Fibroblast of skin of right quadriceps (primary cell): ENCODE data around the gene FTL.
"Not testable (repeated sequence)": the region's sequence is repeated elsewhere in the genome, so short reads cannot be mapped to it uniquely, and the experiment has no call there.

ENCODE experiments used
- DNase-seq: peaks from one replicate; pipeline ENCODE4 v3.0.0-alpha.2; 2013

FTL gene

GRCh38 chr19:48965040-48965805, at the start of gene FTL:
TSS of gene FTL (plus strand) at chr19:48965309. CDS start at chr19:48965508, 199 bp downstream.
- peak; percentile 97 for DNase-seq

- no peak for DNase-seq
Measured at GRCh38 chr19:48915757-48916156, 49.4 kb upstream of the FTL start.

GRCh38 chr19:48918071-48918470, 47.0 kb upstream of the FTL start:
- DNase-seq, result no peak

- DNase-seq, result no peak
Measured at GRCh38 chr19:48918801-48919247, 46.3 kb upstream of the FTL start.

DNA sequence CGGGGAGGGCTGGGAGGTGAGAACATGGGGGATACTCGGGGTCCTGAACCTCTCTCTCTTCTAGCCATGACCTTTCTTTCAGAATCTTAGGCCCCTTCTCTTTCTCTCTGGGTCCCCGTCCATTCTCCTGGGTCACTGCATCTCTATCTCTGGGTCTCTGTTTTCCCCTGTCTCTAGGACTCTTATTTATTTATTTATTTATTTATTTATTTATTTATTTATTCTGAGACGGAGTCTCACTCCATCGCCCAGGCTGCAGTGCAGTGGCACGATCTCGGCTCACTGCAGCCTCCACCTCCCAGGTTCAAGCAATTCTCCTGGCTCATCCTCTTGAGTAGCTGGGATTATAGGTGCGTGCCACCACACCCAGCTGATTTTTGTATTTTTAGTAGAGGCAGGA, 45.8 kb upstream of the FTL start:
- not testable (repeated sequence) for DNase-seq

DNA sequence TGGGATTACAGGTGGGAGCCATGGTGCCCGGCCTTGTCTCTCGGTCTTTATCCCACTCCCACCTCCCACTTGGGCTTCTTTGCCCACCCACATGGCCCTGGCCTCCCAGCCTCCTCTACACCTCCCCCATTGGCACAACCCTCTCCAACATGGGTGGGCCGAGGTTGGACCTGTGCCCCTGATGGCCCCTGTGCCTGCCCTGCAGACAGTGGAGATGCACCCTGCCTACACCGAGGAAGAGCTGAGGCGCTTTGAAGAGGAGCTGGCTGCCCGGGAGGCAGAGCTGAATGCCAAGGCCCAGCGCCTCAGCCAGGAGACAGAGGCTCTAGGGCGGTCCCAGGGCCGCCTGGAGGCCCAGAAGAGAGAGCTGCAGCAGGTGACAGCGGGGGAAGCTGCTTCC, 44.2 kb upstream of the FTL start:
- no peak for DNase-seq

GRCh38 chr19:48921721-48922500, 43.2 kb upstream of the FTL start:
- DNase-seq, result no peak

- DNase-seq, result no peak
Measured at GRCh38 chr19:48922548-48923490, 42.3 kb upstream of the FTL start.

DNA sequence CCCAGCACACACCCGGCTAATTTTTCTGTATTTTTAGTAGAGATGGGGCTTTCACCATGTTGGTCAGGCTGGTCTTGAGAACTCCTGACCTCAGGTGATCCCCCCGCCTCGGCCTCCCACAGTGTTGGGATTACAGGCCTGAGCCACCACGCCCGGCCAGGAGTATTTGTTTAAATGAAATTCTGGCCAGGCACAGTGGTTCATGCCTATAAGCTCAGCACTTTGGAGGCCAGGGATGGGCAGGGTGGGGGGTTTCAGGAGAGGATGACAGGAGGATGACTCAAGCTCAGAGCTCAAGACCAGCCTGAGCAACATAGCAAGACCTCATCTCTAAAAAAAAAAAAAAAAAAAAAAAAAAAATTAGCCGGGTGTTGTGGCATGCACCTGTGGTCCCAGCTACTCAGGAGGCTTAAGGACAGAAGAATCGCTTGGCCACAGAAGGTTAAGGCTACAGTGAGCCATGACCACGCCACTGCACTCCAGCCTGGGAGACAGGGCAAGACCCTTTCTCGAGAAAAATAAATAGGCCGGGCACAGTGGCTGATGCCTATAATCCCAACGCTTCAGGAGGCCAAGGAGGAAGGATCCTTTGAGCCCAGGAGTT, 39.8 kb upstream of the FTL start:
- peak; percentile 75 for DNase-seq

DNA sequence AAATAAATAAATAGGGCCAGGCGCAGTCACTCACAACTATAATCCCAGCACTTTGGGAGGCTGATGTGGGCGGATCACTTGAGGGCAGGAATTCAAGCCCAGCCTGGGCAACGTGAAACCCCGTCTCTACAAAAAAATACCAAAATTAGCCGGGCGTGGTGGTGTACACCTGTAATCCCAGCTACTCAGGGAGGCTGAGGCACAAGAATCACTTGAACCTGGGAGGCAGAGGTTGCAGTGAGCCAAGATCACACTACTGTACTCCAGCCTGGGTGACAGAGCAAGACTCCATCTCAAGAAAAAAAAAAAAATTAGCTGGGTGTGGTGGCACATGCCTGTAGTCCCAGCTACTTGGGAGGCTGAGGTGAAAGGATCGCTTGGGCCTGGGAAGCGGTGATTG, 39.2 kb upstream of the FTL start:
- not testable (repeated sequence) for DNase-seq

DNA sequence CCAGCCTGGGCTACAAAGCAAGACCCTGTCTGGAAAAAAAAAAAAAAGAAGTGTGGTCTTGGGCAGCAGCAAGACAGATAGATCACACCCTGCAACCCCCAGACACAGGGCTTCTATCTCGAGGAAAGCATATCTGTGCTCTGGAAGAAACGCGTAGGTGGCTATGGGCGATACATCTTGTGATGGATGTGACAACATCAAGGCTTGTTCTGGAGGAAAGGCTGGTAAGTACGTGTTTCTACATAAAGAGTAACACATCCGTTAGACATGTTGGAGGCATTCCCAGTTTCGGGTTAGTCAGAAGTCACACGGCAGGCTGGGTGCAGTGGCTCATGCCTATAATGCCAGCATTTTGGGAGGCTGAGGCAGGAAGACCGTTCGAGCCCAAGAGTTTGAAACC, 38.2 kb upstream of the FTL start:
- DNase-seq, result peak; percentile 92

DNA sequence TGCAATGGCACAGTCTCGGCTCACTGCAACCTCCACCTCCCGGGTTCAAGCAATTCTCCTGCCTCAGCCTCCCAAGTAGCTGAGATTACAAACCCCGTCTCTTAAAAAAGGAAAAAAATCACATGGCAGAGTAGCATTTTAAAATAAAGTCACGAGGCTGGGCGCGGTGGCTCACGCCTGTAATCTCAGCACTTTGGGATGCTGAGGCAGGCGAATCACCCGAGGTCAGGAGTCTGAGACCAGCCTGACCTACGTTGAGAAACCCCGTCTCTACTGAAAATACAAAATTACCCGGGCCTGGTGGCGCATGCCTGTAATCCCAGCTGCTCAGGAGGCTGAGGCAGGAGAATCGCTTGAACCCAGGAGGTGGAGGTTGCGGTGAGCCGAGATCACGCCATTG, 37.4 kb upstream of the FTL start:
- DNase-seq, result not testable (repeated sequence)

GRCh38 chr19:48928164-48929025, 36.7 kb upstream of the FTL start:
- DNase-seq, result no peak

DNA sequence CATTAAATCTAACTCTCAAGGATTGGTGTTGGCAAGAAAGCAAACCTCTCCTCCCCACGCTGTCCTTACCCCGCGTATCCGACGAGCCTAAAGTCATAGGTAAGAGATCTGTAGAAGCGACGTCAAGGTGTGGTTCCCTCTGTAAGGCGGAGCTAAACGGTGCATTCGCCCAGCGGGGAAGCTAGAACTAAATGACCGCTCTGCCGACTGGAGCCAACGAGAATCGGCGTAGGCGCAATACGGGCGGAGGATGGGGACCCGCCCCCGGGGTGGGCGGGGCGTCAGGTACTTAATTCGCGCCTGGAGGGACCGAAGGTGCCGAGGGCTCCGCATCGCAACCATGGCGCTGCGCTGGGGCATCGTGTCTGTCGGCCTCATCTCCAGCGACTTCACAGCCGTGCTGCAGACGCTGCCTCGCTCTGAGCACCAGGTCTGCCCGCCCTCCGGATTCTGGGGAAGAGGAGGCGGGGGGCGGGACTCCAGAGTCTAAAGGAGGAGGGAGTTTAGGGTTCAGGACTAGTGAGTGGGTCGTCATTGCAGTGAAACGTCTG, 31.7 kb upstream of the FTL start, which contains the start of gene DHDH:
TSS of gene DHDH (plus strand) at position 318 of the 551 bp plus-strand sequence. CDS start at position 341, 23 bp downstream.
- peak; percentile 32 for DNase-seq

DNA sequence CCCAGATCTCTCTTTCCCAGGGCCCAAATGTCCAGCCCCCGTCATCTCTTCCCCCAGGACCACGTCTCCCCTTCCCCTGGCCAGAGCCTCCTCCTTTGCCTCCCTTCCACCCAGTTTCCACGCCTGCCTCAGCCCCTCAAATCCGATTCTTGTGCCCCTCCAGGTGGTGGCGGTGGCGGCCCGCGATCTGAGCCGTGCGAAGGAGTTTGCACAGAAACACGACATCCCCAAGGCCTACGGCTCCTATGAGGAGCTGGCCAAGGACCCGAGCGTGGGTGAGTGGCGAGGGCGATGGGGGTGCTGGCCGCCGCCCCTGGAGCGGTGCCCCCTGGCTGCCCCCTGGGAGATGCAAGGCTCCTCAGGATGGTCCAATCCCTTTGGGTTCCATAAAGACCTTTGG, 30.3 kb upstream of the FTL start:
- no peak for DNase-seq

GRCh38 chr19:48935864-48936263, 29.2 kb upstream of the FTL start:
- no peak for DNase-seq

- no peak for DNase-seq
Measured at GRCh38 chr19:48938256-48938655, 26.9 kb upstream of the FTL start.

GRCh38 chr19:48940902-48941301, 24.2 kb upstream of the FTL start:
- DNase-seq, result no peak

DNA sequence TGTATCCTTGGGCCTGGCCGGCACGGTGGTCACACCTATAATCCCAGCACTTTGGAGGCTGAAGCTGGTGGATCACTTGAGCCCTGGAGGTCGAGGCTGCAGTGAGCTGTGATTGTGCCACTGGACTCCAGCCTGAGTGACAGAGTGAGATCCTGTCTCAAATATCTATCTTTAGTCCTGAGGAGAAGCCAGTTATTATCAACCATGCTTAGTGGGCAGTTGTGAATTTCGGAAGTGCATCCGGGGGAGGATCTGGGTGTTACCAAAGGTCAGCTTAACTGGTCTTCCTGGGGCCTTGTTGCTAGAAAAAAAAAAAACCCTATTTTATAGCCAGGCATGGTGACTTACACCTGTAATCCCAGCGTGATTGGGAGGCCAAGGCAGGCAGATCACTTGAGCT, 22.0 kb upstream of the FTL start:
- no peak for DNase-seq

DNA sequence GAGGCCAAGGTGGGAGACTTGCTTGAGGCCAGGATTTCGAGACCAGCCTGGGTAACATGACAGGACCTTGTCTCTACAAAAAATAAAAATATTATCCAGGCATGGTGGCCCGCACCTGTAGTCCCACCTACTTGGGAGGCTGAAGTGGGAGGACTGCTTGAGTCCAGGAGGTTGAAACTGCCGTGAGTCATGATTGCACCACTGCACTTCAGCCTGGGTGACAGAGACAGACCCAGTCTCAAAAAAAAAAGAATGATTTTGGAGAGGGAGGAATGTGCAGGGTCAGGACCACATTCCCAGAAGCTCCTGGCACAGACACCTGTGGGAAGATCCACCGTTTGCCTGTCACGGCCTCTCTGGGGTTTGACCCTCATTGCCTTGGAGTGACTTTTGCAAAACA, 19.7 kb upstream of the FTL start:
- DNase-seq, result no peak

- no peak for DNase-seq
Measured at GRCh38 chr19:48945817-48946216, 19.3 kb upstream of the FTL start.
